HG03060 (cell line): ENCODE results near the gene RECQL5.

Experiments
- ATAC-seq: cut with Tn5 transposase; IDR thresholded peaks from one replicate; pipeline ENCODE4 v1.9.1; 2021; ENCODE audit warnings: low read depth, moderate number of reproducible peaks; ENCODE audit not compliant: unreplicated experiment

RECQL5 gene

GRCh38 chr17:75666959-75667790 lies at the start of gene RECQL5, which contains the start of gene SAP30BP:
RECQL5 (minus strand) TSS chr17:75667154; CDS start chr17:75666557, 597 bp downstream.
SAP30BP (plus strand) TSS chr17:75667338; CDS start chr17:75667373, 35 bp downstream.
- peak; percentile 49 for ATAC-seq

GRCh38 chr17:75712446-75712845 lies 45.5 kb upstream of the RECQL5 start:
- no peak for ATAC-seq

GRCh38 chr17:75707079-75707571 lies 40.2 kb upstream of the RECQL5 start:
- no peak for ATAC-seq

- no peak for ATAC-seq
Measured at GRCh38 chr17:75706042-75706728, 39.2 kb upstream of the RECQL5 start.

- ATAC-seq: no peak
Measured at GRCh38 chr17:75704963-75705875, 38.3 kb upstream of the RECQL5 start.

- no peak for ATAC-seq
Measured at GRCh38 chr17:75703591-75703990, 36.6 kb upstream of the RECQL5 start.

GRCh38 chr17:75703191-75703590 lies 36.2 kb upstream of the RECQL5 start:
- no peak for ATAC-seq

- ATAC-seq: no peak
Measured at GRCh38 chr17:75701288-75701687, 34.3 kb upstream of the RECQL5 start.

- no peak for ATAC-seq
Measured at GRCh38 chr17:75698659-75699058, 31.7 kb upstream of the RECQL5 start.

- ATAC-seq: no peak
Measured at GRCh38 chr17:75697651-75698291, 30.8 kb upstream of the RECQL5 start.

- no peak for ATAC-seq
Measured at GRCh38 chr17:75695830-75696271, 28.9 kb upstream of the RECQL5 start.

- no peak for ATAC-seq
Measured at GRCh38 chr17:75695141-75695829, 28.3 kb upstream of the RECQL5 start.

- ATAC-seq: no peak
Measured at GRCh38 chr17:75694536-75694935, 27.6 kb upstream of the RECQL5 start.

- ATAC-seq: no peak
Measured at GRCh38 chr17:75693500-75694481, 26.8 kb upstream of the RECQL5 start.

GRCh38 chr17:75692976-75693375 lies 26.0 kb upstream of the RECQL5 start:
- no peak for ATAC-seq

- ATAC-seq: no peak
Measured at GRCh38 chr17:75691801-75692626, 25.1 kb upstream of the RECQL5 start.

GRCh38 chr17:75691371-75691791 lies 24.4 kb upstream of the RECQL5 start:
- no peak for ATAC-seq
